Stimulated activated naive B cell treated with anti-CD40 and anti-IgM and Interleukin-4, amounts not matched to agents 10 μg/mL and 1 μg/mL and 100 μg/mL, for 72 hours (primary cell): Measurements from ENCODE around the gene TBC1D7.

Source experiments
- ATAC-seq, 2 donors: fragments of 150-1000 bp; cut with Tn5 transposase; replicated peaks; 2 replicates each; pipeline ENCODE4 v1.10.0; 2021; ENCODE audit warnings: moderate library complexity in 1 of 2
- DNase-seq: peaks from one replicate; pipeline ENCODE4 v3.0.0; 2021
- H3K27ac Mint-ChIP-seq: one replicate; pipeline ENCODE4 v1.8.0; 2022; ENCODE audit warnings: mild to moderate bottlenecking, mixed read lengths
- H3K27me3 Mint-ChIP-seq, 2 donors: one replicate each; pipeline ENCODE4 v1.8.0; 2022; ENCODE audit warnings: mixed read lengths in 2 of 2
- H3K36me3 Mint-ChIP-seq, 2 donors: one replicate each; pipeline ENCODE4 v1.8.0; 2022; ENCODE audit warnings: mixed read lengths in 2 of 2, mild to moderate bottlenecking in 1 of 2
- H3K4me1 Mint-ChIP-seq, 2 donors: one replicate each; pipeline ENCODE4 v1.8.0; 2022; ENCODE audit warnings: mixed read lengths in 2 of 2, mild to moderate bottlenecking in 1 of 2
- H3K4me3 Mint-ChIP-seq, 2 donors: one replicate each; pipeline ENCODE4 v1.8.0; 2022; ENCODE audit warnings: mild to moderate bottlenecking in 2 of 2, mixed read lengths in 2 of 2, moderate library complexity in 1 of 2
- H3K9me3 Mint-ChIP-seq, 2 donors: one replicate each; pipeline ENCODE4 v1.8.0; 2022; ENCODE audit warnings: mixed read lengths in 2 of 2, mild to moderate bottlenecking in 1 of 2

Gene TBC1D7

DNA sequence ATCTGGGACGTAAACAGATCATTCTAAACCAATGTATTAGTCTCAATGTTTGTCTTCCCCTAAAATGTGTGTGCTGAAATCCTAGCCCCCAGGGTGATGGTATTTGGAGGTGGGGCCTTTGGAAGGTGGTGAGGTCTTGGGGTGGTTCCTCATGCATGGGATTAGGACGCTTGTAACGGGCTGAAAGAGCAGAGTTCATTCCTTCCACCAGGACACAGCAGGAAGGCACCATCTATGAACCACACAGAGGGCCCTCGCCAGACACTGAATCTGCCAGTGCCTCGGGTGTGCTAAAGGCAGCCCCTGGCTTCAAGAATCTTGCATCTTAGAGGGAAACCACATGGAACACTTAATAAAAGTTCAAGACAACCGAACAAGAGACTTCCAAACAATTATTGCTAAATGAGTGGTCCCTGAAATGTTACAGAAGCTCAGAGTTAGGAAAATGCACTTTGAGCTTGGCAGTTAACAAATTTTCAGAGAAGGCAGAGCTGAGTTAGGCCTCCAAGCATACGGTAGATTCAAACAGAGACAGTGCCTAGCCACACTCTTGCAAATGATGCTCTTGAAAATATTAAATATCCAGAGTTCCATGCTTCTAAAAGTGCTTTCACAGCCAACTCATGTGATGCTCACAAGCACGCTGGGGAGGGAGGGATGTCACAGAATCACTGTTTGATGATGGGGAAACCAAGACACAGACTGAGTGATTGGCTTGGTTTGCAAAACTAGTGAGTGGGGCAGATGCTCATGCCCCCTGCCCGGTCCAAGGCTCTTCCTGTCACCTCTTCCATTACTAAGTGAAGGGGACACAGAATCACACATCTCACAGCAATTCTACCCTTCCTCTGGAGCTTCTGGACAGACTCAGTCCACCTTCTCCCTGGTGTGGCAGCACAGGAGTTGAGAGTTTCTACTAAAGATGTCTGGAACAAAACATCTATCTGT lies 27.4 kb downstream of the TBC1D7 start:
- peaks cover 51 to 97% of the 10 kb centered on the region in 2 donors for H3K4me1 Mint-ChIP-seq
- ATAC-seq (no peak), DNase-seq (no peak)
- H3K4me3 Mint-ChIP-seq = no peak overlapping the region
- no peaks in the 10 kb centered on the region for H3K27me3 Mint-ChIP-seq
- peak overlapping the region; percentile 98 for H3K27ac Mint-ChIP-seq
- H3K36me3 Mint-ChIP-seq = peaks cover 45 to 77% of the 10 kb centered on the region in 2 donors
- peaks cover 0 to 4% of the 10 kb centered on the region in 2 donors for H3K9me3 Mint-ChIP-seq

DNA sequence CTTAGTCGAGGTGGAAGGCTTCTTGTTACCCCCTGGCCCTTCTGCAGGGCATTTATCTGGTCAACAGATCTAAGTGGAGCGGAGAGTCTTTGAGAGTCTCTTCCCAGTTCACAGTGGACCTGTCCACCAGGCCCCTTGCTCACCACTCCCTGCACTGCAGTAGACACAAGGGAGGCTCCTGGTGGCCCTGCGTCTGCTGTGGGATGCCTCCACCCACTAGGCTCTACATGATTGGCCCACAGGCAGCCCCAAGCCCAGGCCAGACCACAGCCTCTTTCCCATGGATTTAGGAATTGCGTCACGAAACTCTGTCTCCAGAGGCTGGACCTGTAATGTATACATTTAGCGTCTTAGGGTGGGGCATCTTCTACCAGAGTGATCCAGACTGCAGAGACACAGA lies 28.4 kb downstream of the TBC1D7 start:
- no peak for DNase-seq
- Mint-ChIP-seq H3K27me3 (no peaks in the 10 kb centered on the region), H3K27ac (peak overlapping the region; percentile 62), H3K36me3 (peaks cover 51 to 83% of the 10 kb centered on the region in 2 donors), H3K4me3 (peak overlapping the region in 1 of 2 donors; percentile 57), H3K9me3 (peaks cover 0 to 4% of the 10 kb centered on the region in 2 donors), H3K4me1 (peaks cover 52 to 100% of the 10 kb centered on the region in 2 donors)
- no peak for ATAC-seq

DNA sequence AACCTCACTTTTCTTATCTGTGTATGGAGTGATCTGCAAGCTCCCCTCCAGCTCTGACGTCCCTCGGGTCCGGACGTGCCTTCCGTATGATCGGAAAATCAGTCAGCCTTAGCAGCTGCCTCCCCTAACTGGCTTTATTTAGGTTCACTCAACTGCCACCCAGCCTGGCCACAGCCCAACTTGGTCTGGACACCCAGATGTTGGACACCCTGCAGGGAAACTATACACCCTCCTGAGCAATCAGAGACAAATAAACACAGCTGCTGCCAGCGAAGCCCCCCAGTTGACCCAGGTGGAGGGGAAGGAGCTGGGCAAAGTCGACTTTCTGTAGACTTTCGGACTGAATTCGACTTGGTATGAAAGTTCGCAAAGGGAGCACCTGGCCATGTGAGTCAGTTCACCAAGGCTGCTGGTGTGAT lies 28.9 kb downstream of the TBC1D7 start:
- Mint-ChIP-seq H3K27me3 (no peaks in the 10 kb centered on the region), H3K4me3 (peak overlapping the region in 1 of 2 donors; percentile 57), H3K27ac (peak overlapping the region; percentile 70), H3K9me3 (peaks cover 0 to 4% of the 10 kb centered on the region in 2 donors), H3K36me3 (peaks cover 56 to 84% of the 10 kb centered on the region in 2 donors), H3K4me1 (peaks cover 55 to 100% of the 10 kb centered on the region in 2 donors)
- DNase-seq (no peak), ATAC-seq (peak in 1 of 2 donors; percentile 57)

DNA sequence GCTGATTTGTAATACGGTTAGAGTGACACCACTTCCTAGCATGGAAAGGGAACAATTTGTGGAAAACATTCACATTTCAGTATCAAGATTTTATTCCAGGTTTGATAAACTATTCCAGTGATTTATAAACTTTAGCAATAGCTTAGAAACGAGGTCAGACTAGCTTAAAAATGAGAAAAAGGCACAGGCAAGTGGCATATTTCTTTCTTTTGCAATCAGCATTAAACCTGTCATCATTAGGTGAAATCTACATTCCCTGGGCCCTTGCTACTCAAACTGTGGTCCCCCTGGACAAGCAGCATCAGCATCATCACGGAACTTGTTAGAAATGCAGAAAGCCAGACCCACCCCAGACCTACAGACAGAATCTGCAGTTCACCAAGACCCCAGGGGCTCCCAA lies 29.9 kb downstream of the TBC1D7 start:
- Mint-ChIP-seq H3K27ac (no peak overlapping the region), H3K4me1 (peaks cover 51 to 96% of the 10 kb centered on the region in 2 donors), H3K36me3 (peaks cover 57 to 87% of the 10 kb centered on the region in 2 donors), H3K9me3 (peaks cover 0 to 4% of the 10 kb centered on the region in 2 donors), H3K4me3 (no peak overlapping the region), H3K27me3 (no peaks in the 10 kb centered on the region)
- ATAC-seq (no peak), DNase-seq (no peak)

DNA sequence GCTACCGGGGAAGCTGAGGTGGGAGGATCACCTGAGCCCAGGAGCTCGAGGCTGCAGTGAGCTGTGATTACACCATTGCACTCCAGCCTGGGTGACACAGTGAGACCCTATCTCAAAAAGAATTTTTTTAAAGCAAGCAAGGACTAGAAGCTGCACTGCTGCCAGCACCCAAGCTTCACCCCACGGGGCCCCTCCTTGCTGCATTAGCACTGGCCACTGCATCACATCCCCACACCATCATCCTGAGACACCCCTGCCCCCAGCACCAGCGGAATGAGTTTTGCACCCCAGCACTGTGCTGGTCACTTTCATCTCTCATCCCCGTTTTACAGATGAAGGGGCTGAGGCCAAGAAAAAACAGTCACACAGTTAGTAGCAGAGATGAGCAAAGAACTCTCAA lies 30.9 kb downstream of the TBC1D7 start:
- Mint-ChIP-seq H3K4me3 (no peak overlapping the region), H3K4me1 (peaks cover 41 to 92% of the 10 kb centered on the region in 2 donors), H3K9me3 (no peaks in the 10 kb centered on the region), H3K27me3 (no peaks in the 10 kb centered on the region), H3K27ac (no peak overlapping the region), H3K36me3 (peaks cover 53 to 83% of the 10 kb centered on the region in 2 donors)
- no peak for ATAC-seq
- DNase-seq = no peak

DNA sequence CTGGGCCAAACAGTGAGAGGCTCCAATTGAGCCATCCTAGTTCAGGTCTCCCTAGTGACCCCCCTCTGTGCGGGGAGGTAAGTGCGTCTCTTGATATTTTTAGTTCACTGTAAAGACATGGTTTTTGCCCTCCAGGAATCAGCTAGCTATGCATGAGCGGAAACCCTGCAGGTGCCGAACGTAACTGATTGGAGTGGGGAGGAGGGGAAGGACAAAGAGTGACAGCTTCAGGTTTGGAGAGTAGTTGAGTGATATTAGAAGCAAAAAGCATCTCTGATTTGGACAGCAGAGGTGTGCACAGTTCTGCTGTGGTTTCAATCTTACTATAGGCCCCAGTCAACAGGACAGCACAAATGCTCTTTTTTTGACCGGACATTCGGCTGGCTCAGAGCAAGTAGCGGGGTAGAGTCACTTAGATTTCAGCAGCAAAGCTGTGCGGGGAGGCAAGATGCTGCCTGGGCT lies 31.8 kb downstream of the TBC1D7 start:
- DNase-seq = no peak
- Mint-ChIP-seq H3K4me1 (peaks cover 34 to 84% of the 10 kb centered on the region in 2 donors), H3K4me3 (peak overlapping the region; percentile 22 to 57), H3K9me3 (no peaks in the 10 kb centered on the region), H3K27ac (no peak overlapping the region), H3K36me3 (peaks cover 50 to 80% of the 10 kb centered on the region in 2 donors), H3K27me3 (no peaks in the 10 kb centered on the region)
- peak; percentile 49 to 70 for ATAC-seq

DNA sequence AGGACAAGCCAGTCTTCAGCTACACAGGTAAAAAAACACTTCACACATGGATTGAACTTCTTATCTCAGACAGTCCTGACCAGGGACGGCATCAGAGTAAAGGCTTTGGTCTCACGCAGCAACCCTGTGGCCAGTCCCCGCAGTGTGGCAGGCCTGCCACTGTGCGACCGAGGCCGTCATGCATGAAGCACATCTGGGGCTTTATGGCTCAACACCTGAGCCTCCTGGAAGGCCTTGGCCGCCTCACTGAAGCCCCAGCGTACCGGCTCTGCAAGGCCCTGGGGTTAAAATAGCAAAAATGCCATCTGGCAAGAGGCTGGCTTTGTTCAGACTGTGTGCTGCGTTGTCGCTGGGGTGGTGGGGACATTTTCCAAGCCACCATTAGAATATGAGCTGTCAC lies 32.8 kb downstream of the TBC1D7 start:
- H3K36me3 Mint-ChIP-seq = peaks cover 46 to 76% of the 10 kb centered on the region in 2 donors
- DNase-seq (no peak), ATAC-seq (no peak)
- H3K4me3 Mint-ChIP-seq = no peak overlapping the region
- no peak overlapping the region for H3K27ac Mint-ChIP-seq
- H3K27me3 Mint-ChIP-seq = no peaks in the 10 kb centered on the region
- peaks cover 28 to 74% of the 10 kb centered on the region in 2 donors for H3K4me1 Mint-ChIP-seq
- H3K9me3 Mint-ChIP-seq = no peaks in the 10 kb centered on the region

DNA sequence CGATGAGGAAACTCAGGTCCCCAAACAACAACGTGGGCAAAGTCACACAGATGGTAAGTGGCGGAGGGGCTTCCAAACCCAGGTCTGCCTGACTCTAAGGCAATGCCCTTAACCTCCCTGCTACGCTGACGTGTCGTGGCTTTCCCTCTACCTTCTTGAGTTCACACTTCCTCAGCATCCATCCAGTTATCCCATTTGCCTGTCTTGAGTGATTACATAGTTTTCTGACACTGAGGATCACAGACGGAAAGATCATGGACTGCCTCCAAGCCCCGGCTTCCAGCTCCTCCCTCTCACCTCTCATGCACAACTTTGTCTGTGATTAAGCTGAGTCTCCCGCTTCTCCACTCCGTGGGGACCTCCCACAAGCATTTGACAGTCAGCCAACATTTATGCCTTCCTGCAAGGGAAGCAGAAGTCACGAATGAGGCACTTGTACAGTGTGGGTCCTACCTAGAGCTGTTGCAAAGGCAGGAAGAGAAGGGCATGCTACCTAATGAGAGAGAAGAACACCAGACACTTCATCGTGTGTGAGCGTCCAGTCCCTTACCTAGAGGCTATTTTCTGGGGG lies 33.8 kb downstream of the TBC1D7 start:
- ATAC-seq (no peak), DNase-seq (no peak)
- H3K27ac Mint-ChIP-seq = peak overlapping the region; percentile 60
- H3K9me3 Mint-ChIP-seq = no peaks in the 10 kb centered on the region
- peaks cover 40 to 75% of the 10 kb centered on the region in 2 donors for H3K36me3 Mint-ChIP-seq
- H3K4me3 Mint-ChIP-seq = no peak overlapping the region
- peaks cover 29 to 65% of the 10 kb centered on the region in 2 donors for H3K4me1 Mint-ChIP-seq
- H3K27me3 Mint-ChIP-seq = no peaks in the 10 kb centered on the region

DNA sequence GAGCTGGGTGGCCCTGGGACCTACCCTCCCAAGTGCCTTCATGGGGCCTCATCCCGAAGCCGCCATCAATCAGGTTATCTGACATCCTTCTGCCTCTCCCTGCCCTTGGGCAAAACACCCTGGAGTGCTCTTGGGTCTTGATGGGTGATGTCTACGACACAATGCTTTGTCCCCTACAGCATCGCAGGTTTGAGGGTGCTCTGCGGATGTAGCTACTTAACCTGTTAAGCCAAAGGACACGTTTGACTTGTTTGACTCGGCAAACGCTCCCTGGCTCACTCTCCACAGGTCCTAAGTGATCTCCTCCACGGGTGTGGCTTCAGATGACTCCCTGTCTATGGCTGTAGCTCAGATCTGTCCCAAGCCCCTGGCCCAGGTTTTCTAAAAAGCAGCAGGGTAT lies 35.6 kb downstream of the TBC1D7 start:
- Mint-ChIP-seq H3K9me3 (no peaks in the 10 kb centered on the region), H3K4me1 (peaks cover 32 to 62% of the 10 kb centered on the region in 2 donors), H3K36me3 (peaks cover 47 to 72% of the 10 kb centered on the region in 2 donors), H3K4me3 (no peak overlapping the region), H3K27me3 (no peaks in the 10 kb centered on the region), H3K27ac (peak overlapping the region; percentile 87)
- ATAC-seq = no peak
- no peak for DNase-seq

DNA sequence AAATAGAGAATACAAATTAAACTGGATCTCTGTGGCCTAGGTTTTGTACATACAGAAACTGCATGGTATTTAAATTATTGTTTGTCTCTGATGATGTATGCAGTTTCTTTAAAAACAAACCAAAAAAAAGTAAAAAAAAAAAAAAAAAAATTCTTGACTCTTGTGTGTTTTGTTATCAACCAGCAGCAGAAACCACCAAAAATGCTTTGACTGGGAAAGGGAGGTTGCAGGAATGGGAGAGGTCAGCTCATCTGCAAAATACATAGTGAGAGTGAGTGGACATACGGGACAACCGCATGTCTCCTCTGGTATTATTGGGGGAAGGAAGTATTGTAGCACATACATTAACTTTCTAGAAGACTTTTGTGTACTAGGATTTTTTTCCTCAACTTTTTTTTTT lies 38.0 kb downstream of the TBC1D7 start:
- Mint-ChIP-seq H3K9me3 (peaks cover 0 to 2% of the 10 kb centered on the region in 2 donors), H3K27me3 (no peaks in the 10 kb centered on the region), H3K27ac (peak overlapping the region; percentile 75), H3K4me3 (no peak overlapping the region), H3K36me3 (peaks cover 61 to 81% of the 10 kb centered on the region in 2 donors), H3K4me1 (peaks cover 35 to 62% of the 10 kb centered on the region in 2 donors)
- no peak for ATAC-seq
- no peak for DNase-seq

DNA sequence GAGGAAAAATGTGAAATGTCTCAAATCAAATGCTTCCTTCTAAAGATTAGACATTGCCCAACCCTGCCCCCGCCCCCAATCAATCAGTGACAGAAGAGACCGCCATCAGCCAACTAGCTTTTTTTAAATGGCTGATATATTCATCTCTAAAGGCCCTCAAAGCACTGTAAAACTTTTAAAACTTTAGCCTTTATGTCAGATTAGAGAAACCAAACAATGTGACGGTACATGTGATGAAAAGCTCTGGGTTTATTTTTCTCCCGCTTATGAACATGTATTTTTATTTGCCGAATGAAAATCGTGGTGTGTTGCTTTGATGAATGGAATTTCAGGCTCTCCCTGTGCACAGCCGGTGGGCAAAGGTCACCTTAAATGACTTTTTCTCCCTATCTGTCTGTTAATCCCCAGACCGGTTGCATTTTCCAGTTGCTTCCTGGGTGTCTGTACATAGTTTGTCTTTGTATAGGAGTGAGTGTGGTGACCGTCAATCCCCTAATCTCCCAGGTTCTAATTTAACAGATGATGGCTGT lies 38.5 kb downstream of the TBC1D7 start:
- Mint-ChIP-seq H3K9me3 (peaks cover 0 to 2% of the 10 kb centered on the region in 2 donors), H3K4me1 (peaks cover 35 to 62% of the 10 kb centered on the region in 2 donors), H3K36me3 (peaks cover 61 to 81% of the 10 kb centered on the region in 2 donors)

DNA sequence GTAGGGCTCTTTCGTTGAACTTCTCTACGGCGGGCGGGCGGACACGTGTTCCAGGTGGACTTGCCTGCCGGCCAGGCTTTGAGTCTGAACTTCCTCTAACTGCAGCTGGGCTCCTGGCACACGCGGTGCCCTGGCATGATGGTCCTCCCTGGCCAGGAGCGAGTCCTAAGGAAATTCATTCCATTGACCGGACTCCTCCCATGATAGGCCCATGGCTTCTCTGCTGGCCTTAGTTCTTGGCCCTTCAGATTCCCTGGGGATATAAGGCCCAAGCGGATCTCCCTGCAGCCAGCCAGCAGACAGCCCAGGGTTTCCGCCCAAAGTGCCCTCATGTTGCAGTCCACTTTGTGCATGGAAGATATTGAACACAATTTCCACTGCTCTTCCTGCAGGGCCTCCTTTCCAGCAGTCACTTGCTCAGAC lies 39.4 kb downstream of the TBC1D7 start:
- Mint-ChIP-seq H3K9me3 (peaks cover 0 to 2% of the 10 kb centered on the region in 2 donors), H3K27ac (peak overlapping the region; percentile 79), H3K4me3 (peak overlapping the region in 1 of 2 donors; percentile 13), H3K36me3 (peaks cover 63 to 78% of the 10 kb centered on the region in 2 donors), H3K27me3 (no peaks in the 10 kb centered on the region), H3K4me1 (peaks cover 33 to 63% of the 10 kb centered on the region in 2 donors)
- DNase-seq (no peak), ATAC-seq (no peak)

More for the DNA sequence above, 38.5 kb downstream of the TBC1D7 start:
- Mint-ChIP-seq H3K27me3 (no peaks in the 10 kb centered on the region), H3K27ac (peak overlapping the region; percentile 25), H3K4me3 (no peak overlapping the region)
- DNase-seq = no peak
- ATAC-seq = no peak

DNA sequence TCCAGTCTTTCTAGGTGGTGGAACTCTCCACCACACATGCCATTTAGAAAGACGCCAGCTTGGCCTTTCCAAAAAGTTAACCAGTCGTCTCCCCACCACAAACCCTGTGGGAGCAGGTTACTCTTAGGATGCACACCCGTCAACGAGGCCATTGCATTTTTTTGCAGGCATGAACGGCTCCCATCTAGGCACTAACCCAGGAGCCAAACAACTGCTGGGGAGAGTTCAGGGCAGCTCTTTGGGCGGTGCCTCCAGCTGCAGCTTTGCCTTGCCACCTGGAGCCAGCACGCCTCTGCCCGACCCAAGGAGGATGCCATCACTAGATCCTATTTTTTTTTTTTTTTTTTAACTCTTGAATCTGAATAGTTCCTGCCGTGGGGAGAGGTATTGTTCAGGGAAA lies 39.9 kb downstream of the TBC1D7 start:
- H3K27me3 Mint-ChIP-seq = no peaks in the 10 kb centered on the region
- H3K9me3 Mint-ChIP-seq = peaks cover 0 to 2% of the 10 kb centered on the region in 2 donors
- H3K4me3 Mint-ChIP-seq = peak overlapping the region in 1 of 2 donors; percentile 5
- DNase-seq (no peak), ATAC-seq (no peak)
- peaks cover 65 to 80% of the 10 kb centered on the region in 2 donors for H3K36me3 Mint-ChIP-seq
- H3K4me1 Mint-ChIP-seq = peaks cover 34 to 65% of the 10 kb centered on the region in 2 donors
- peak overlapping the region; percentile 79 for H3K27ac Mint-ChIP-seq

DNA sequence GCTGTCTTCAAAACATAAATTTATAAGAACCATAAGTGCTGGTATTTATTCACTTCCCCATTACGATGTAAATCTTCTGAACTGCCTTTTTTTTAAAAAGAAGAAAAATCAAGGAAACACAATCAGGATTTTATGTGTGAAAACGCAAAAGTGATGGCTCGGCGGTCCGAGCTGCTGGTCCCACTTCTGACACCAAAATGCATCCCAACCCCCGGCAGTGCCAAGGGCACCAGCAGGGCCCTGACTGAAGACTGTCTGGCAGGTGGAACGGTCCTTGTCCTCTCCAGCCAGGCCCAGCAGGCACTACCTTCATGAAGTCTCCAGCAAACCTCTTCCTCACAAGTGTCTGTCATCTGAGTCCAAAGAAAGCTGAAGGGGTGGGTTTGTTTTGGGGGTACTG lies 41.2 kb downstream of the TBC1D7 start:
- no peak for ATAC-seq
- Mint-ChIP-seq H3K4me1 (peaks cover 44 to 69% of the 10 kb centered on the region in 2 donors), H3K27me3 (no peaks in the 10 kb centered on the region), H3K27ac (peak overlapping the region; percentile 73), H3K36me3 (peaks cover 69 to 83% of the 10 kb centered on the region in 2 donors), H3K9me3 (peaks cover 0 to 2% of the 10 kb centered on the region in 2 donors), H3K4me3 (no peak overlapping the region)
- DNase-seq = no peak
